ENCODE measurements around the gene HPX.

HPX gene

GRCh38 chr11:6486256-6486655 is 45.5 kb upstream of the HPX start:
- TF ChIP-seq, protein P1, sequence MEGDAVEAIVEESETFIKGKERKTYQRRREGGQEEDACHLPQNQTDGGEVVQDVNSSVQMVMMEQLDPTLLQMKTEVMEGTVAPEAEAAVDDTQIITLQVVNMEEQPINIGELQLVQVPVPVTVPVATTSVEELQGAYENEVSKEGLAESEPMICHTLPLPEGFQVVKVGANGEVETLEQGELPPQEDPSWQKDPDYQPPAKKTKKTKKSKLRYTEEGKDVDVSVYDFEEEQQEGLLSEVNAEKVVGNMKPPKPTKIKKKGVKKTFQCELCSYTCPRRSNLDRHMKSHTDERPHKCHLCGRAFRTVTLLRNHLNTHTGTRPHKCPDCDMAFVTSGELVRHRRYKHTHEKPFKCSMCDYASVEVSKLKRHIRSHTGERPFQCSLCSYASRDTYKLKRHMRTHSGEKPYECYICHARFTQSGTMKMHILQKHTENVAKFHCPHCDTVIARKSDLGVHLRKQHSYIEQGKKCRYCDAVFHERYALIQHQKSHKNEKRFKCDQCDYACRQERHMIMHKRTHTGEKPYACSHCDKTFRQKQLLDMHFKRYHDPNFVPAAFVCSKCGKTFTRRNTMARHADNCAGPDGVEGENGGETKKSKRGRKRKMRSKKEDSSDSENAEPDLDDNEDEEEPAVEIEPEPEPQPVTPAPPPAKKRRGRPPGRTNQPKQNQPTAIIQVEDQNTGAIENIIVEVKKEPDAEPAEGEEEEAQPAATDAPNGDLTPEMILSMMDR (IDR thresholded peaks at IDR 0.05; ENCODE audit: low read depth, low read length, missing control alignments) = no peak
- Histone ChIP-seq H3K4me3 (ENCODE audit: low read depth, low read length) (no peak overlapping the region), H3K27ac (no peak overlapping the region), H3K27me3 (replicated peaks) (no peaks in the 10 kb centered on the region), H3K36me3 (replicated peaks) (peaks cover 29% of the 10 kb centered on the region)
- in situ Hi-C loops (cut with HindIII; ENCODE audit: low pct_ligation_motif_present, low sequenced_read_pairs) = no loop called here
- no peak for DNase-seq

DNA sequence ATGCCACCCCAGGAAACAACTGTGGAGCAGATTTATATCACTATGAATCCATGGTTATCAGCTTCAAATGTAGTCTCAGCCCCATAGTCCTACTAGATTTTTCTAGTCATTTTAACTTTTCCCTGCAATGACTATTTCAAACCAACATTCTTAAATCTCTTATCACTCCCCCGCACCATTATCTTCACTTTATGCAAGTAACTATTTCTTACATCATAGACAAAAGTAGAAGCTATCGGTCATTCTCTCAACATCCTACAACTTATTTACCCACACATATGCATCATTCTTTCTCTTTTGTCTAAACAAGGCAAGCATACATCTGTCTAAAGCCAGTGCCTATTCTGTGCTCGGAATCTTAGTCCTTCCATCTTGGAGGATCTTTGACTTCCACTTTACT is 44.9 kb upstream of the HPX start:
- H3K27ac ChIP-seq = no peak overlapping the region
- no peak overlapping the region for H3K4me3 ChIP-seq (ENCODE audit: low read depth, low read length)
- H3K27me3 ChIP-seq (replicated peaks) = no peaks in the 10 kb centered on the region
- TF ChIP-seq, protein P1 (IDR thresholded peaks at IDR 0.05; ENCODE audit: low read depth, low read length, missing control alignments) = no peak
- in situ Hi-C loops (cut with HindIII; ENCODE audit: low pct_ligation_motif_present, low sequenced_read_pairs) = no loop called here
- peaks cover 29% of the 10 kb centered on the region for H3K36me3 ChIP-seq (replicated peaks)
- no peak for DNase-seq

GRCh38 chr11:6483015-6483414 is 42.2 kb upstream of the HPX start:
- in situ Hi-C loops (cut with HindIII; ENCODE audit: low pct_ligation_motif_present, low sequenced_read_pairs) = no loop called here
- H3K27ac ChIP-seq = no peak overlapping the region

DNA sequence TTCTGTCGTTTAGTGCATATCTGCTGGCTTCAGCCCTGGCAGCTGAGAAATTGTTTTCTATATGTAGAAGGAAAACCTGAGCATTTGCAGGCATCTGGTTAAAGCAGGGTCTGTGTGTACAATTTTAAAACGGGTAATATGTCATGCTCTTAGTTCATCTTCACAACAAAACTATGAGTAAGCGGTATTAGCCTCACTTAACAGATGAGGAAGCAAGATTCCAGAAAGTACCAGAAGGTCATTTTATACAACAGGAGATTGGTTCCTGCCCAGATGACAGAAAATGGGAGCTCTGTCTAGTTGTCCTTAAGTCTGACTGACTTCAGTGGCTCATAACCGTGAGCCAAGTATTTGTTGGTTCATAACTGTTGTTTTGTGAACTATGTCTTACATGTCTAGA is 41.7 kb upstream of the HPX start:
- TF ChIP-seq, protein P1 (IDR thresholded peaks at IDR 0.05; ENCODE audit: low read depth, low read length, missing control alignments) = no peak
- Histone ChIP-seq H3K27me3 (replicated peaks) (no peaks in the 10 kb centered on the region), H3K36me3 (replicated peaks) (peaks cover 44% of the 10 kb centered on the region), H3K4me3 (ENCODE audit: low read depth, low read length) (peak overlapping the region; percentile 98), H3K27ac (peak overlapping the region; percentile 91)
- no peak for DNase-seq
- in situ Hi-C loops (cut with HindIII; ENCODE audit: low pct_ligation_motif_present, low sequenced_read_pairs) = no loop called here

More at GRCh38 chr11:6483015-6483414, 42.2 kb upstream of the HPX start:
- TF ChIP-seq, protein P1 (IDR thresholded peaks at IDR 0.05; ENCODE audit: low read depth, low read length, missing control alignments) = no peak
- H3K4me3 ChIP-seq (ENCODE audit: low read depth, low read length) = no peak overlapping the region
- no peak for DNase-seq
- no peaks in the 10 kb centered on the region for H3K27me3 ChIP-seq (replicated peaks)
- H3K36me3 ChIP-seq (replicated peaks) = peaks cover 38% of the 10 kb centered on the region

GRCh38 chr11:6481924-6482275 is 41.1 kb upstream of the HPX start:
- in situ Hi-C loops (cut with HindIII; ENCODE audit: low pct_ligation_motif_present, low sequenced_read_pairs) = no loop called here
- TF ChIP-seq, protein P1 (IDR thresholded peaks at IDR 0.05; ENCODE audit: low read depth, low read length, missing control alignments) = no peak
- Histone ChIP-seq H3K4me3 (ENCODE audit: low read depth, low read length) (peak overlapping the region; percentile 98), H3K27me3 (replicated peaks) (no peaks in the 10 kb centered on the region), H3K27ac (peak overlapping the region; percentile 91), H3K36me3 (replicated peaks) (peaks cover 49% of the 10 kb centered on the region)
- no peak for DNase-seq

All from brain microvascular endothelial cell (primary cell).